T-helper 17 cell (primary cell): ENCODE results near the gene CRB2. TPM values are rescaled to one million over a fixed set of nuclear protein-coding genes. Genes with fewer than 3 reads are reported as not detected.
A peak's percentile ranks its signal among the peaks of the same experiment; 100 is the strongest.
"Not testable (repeated sequence)": the region's sequence is repeated elsewhere in the genome, so short reads cannot be mapped to it uniquely, and the experiment has no call there.

Source experiments
- ATAC-seq: fragments of 150-1000 bp; cut with Tn5 transposase; 2 replicates; pipeline ENCODE4 v1.10.0; 2021; ENCODE audit warnings: mild to moderate bottlenecking, moderate library complexity
- DNase-seq, 3 donors: peaks; one replicate each; pipeline versions ENCODE4 v3.0.0 to v3.0.0-alpha.2; 2020 to 2021
- H3K9me3 ChIP-seq: one replicate; pipeline ENCODE4 v1.7.0; 2013; ENCODE audit warnings: low read length, mild to moderate bottlenecking; ENCODE audit not compliant: control insufficient read depth, poor library complexity, severe bottlenecking
- H3K27ac Mint-ChIP-seq: one replicate; pipeline ENCODE4 v1.8.0; 2022; ENCODE audit warnings: mild to moderate bottlenecking, moderate library complexity, mixed read lengths
- H3K27me3 Mint-ChIP-seq: one replicate; pipeline ENCODE4 v1.8.0; 2022; ENCODE audit warnings: mixed read lengths
- H3K36me3 Mint-ChIP-seq: one replicate; pipeline ENCODE4 v1.8.0; 2022; ENCODE audit warnings: low read depth, mixed read lengths
- H3K4me1 Mint-ChIP-seq: one replicate; pipeline ENCODE4 v1.8.0; 2022; ENCODE audit warnings: mild to moderate bottlenecking, mixed read lengths
- H3K4me3 Mint-ChIP-seq: one replicate; pipeline ENCODE4 v1.8.0; 2022; ENCODE audit warnings: mild to moderate bottlenecking, moderate library complexity, mixed read lengths
- total RNA-seq, 4 donors: library from RNA in 2 of 4; stranded (reverse) in 2 of 4; gene quantifications; one replicate each; pipeline ENCODE4 v1.2.3 and lab custom pipeline; 2022 to 2026

CRB2 gene
- total RNA-seq, 2 donors from 2014 or later, result not detected

DNA sequence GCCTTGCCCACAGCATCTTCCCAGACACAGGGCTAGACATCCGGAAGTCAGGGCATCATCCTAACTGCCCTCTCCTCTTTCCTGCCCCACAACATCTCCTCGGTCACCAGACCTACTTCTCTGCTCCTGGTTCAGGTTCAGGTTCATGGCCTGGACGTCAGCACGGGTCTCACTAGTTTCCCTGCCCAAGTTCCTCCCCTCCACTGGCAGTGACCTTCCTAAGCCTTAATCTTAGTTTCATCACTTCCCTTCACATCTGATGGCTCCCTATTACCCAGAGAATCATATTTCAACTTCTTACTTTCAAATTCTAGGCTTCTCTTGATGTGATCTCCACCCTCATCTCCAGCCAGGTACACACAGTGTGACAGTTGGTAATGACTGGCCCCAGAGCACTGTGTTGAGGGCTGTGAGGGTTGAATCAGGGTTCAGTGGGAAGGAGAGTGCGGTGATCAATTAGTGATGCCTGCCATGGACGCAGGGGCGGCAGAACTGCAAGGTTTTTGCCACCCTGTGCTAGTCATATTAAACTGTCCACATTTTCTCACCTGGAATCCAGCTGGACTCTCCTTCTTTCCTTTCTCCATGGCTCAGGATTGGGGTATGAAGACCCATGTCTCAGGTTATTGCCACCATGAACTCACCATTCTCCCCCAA, 34.3 kb upstream of the CRB2 start:
- no peak for ATAC-seq
- Mint-ChIP-seq H3K36me3 (no peaks in the 10 kb centered on the region), H3K4me1 (peaks cover 24% of the 10 kb centered on the region), H3K27me3 (no peaks in the 10 kb centered on the region), H3K4me3 (peak overlapping the region; percentile 89), H3K27ac (peak overlapping the region; percentile 96)
- no peaks in the 10 kb centered on the region for H3K9me3 ChIP-seq
- no peak for DNase-seq

DNA sequence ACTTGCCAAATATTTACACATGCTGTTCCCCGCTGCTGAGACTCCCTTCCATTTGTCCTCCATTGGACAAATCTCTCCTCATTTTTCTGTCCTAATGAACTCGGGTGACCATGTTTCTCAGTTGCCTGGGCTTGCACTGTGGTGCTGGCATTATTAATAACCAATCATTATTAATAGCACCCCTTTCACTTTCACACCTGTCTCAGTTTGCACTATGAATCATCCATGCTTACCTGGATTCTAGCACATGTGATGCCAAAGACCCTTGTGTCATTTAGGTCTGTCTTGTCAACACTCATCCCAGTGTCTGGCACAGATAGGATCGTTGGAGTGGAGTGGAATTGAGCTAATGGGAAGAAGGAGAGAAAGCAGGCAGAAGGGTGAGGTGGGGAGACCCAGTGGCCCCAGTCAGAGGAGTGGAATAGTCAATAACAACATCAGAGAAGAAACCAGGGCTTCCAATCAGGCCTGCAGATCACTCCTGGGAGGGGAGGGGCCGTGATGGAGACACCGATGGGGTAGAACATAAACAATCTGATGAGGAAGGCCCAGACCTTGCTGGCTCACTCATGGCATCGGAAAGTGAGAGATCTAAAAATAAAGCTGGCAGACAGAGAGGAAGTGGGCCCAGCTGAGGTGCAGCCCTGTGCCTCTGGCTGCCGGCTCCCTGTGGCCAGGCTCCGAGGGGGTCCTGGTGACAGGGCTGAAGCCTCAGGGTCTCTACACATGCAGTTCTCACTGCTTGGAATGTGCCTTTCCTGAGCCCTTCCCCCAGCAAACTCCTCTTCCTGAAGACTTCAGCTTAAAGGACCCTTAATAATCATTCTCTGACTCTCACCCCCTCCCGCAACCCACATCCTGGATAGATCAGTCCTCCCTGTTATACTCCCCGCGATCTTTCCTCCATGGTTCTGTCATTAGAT, 33.5 kb upstream of the CRB2 start:
- ATAC-seq (peak; percentile 85), DNase-seq (peak in 1 of 3 donors; percentile 11)
- Mint-ChIP-seq H3K4me1 (peaks cover 22% of the 10 kb centered on the region), H3K27ac (peak overlapping the region; percentile 96), H3K27me3 (no peaks in the 10 kb centered on the region), H3K4me3 (peak overlapping the region; percentile 89), H3K36me3 (no peaks in the 10 kb centered on the region)
- H3K9me3 ChIP-seq, result no peaks in the 10 kb centered on the region

DNA sequence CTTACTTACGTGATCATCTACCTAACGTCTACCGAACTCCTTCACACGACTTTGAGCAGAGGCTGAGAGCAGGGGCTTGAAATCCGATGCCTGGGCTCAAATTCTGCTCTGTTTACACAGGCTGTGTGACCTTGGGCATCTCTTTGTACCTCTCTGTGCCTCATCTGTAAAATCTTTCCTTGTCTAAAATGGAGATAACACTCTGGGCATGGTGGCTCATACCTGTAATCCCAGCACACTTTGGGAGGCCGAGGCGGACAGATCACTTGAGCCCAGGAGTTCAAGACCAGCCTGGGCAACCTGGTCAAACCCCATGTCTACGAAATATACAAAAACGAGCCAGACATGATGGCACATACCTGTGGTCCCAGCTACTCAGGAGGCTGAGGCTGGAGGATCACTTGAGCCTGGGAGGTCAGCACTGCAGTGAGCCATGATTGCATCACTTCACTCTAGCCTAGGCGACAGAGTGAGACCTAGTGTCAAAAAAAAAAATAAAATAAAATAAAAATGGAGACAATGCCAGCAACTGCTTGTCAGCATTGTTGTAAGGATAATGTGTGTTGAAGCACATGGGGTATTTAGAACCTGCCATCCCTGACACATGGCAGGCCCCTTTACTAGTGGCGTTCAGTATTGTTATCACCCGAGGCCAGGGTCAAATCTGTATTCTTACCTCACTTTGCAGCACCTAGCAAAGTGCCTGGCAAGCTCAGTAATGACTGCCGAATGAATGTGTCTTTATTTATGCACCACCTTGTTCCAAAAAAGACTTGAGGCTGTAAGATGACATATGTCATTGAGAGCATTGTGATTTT, 32.6 kb upstream of the CRB2 start:
- H3K36me3 Mint-ChIP-seq, result no peaks in the 10 kb centered on the region
- H3K9me3 ChIP-seq, result no peaks in the 10 kb centered on the region
- peaks cover 22% of the 10 kb centered on the region for H3K4me1 Mint-ChIP-seq
- H3K27ac Mint-ChIP-seq, result peak overlapping the region; percentile 96
- DNase-seq, result no peak
- peak overlapping the region; percentile 89 for H3K4me3 Mint-ChIP-seq
- no peak for ATAC-seq
- no peaks in the 10 kb centered on the region for H3K27me3 Mint-ChIP-seq

DNA sequence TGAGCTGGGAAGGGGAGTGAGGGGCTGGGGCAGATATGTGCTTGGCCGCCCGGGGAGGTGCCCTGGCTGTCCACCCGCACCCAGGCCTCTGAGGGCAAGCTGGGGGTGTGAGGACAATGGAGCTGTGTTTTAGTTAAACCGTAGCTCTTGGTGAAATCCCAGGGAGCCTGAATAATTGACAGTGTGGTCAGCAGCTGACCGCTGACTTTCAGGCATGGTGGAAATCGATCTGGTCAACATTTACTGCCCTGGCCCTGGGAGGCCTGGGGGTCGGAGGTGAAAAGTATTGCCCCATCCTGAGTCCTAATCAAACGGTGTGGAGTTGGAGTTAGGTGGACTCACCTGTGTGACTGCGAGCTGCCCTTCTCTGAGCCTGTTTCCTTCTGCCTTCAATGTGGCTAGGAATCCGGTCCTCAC, 31.2 kb upstream of the CRB2 start:
- Mint-ChIP-seq H3K27me3 (no peaks in the 10 kb centered on the region), H3K36me3 (no peaks in the 10 kb centered on the region), H3K4me1 (peaks cover 20% of the 10 kb centered on the region), H3K4me3 (no peak overlapping the region), H3K27ac (peak overlapping the region; percentile 34)
- no peak for ATAC-seq
- H3K9me3 ChIP-seq, result no peaks in the 10 kb centered on the region
- DNase-seq, result no peak

DNA sequence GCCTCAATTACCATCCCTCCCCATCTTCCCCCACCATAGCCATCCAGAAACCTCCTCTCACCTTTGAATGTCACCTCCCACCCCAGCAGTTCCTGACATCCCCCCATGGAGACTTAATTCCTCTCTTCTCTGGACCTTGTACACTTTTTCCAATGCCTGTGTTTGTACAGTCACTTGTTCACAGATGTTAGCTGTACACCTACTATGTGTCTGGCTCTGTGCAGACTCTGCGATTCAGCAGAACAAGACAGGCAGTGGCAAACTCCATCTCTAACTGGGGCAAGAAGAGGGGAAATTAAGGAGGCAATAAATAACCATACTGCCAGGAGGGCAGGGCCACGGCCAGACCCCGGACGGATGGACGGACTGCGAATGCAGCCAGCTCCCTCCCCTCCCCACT, 29.8 kb upstream of the CRB2 start:
- peak overlapping the region; percentile 34 for H3K27ac Mint-ChIP-seq
- ATAC-seq (no peak), DNase-seq (no peak)
- peaks cover 20% of the 10 kb centered on the region for H3K4me1 Mint-ChIP-seq
- no peaks in the 10 kb centered on the region for H3K27me3 Mint-ChIP-seq
- no peaks in the 10 kb centered on the region for H3K36me3 Mint-ChIP-seq
- H3K9me3 ChIP-seq, result no peaks in the 10 kb centered on the region
- H3K4me3 Mint-ChIP-seq, result no peak overlapping the region

DNA sequence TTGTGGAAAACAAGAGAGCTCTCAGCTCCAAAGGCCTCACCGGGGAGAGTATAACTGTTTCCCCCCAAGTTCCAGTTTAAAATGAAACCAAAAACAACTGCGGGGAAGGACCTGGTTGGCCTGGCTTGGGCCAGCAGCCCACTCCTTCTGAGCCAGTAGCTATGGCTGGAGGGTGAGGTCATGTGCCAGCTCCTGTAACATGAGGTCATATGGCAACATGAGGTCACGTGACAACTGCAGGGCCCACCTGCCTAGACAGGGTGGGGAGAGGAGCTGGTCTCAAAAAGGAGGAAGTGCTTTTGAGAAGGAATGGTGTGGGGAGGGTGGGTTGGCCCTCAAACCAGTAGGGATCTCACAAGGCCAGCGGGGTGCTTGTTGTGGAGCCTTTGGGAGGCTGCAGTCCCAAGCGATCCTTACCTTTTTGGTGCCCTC, 29.3 kb upstream of the CRB2 start:
- no peaks in the 10 kb centered on the region for H3K36me3 Mint-ChIP-seq
- H3K9me3 ChIP-seq, result no peaks in the 10 kb centered on the region
- peak; percentile 18 for ATAC-seq
- no peaks in the 10 kb centered on the region for H3K27me3 Mint-ChIP-seq
- H3K4me1 Mint-ChIP-seq, result peaks cover 16% of the 10 kb centered on the region
- H3K4me3 Mint-ChIP-seq, result no peak overlapping the region
- H3K27ac Mint-ChIP-seq, result peak overlapping the region; percentile 34
- no peak for DNase-seq

DNA sequence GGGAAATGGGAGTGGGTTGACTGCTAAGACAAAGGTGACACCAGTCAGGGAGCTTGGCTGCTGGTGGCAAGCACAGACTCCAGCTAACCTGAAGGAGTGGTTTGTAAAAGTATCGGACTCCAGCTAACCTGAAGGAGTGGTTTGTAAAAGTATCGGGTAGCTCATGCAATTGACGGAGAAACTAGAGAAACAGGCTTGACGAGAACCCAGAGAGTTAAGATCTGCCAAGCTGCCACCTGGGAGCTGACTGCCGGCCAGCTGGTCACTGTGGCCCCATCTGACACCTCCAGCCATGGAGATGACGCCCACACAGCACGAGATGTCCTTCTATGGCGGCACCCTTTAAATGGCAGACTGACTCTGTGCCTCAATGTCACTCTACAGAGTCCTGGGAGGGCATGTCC, 28.3 kb upstream of the CRB2 start:
- Mint-ChIP-seq H3K4me3 (no peak overlapping the region), H3K36me3 (no peaks in the 10 kb centered on the region), H3K4me1 (peaks cover 7% of the 10 kb centered on the region), H3K27ac (no peak overlapping the region), H3K27me3 (no peaks in the 10 kb centered on the region)
- no peaks in the 10 kb centered on the region for H3K9me3 ChIP-seq
- ATAC-seq (no peak), DNase-seq (no peak)

DNA sequence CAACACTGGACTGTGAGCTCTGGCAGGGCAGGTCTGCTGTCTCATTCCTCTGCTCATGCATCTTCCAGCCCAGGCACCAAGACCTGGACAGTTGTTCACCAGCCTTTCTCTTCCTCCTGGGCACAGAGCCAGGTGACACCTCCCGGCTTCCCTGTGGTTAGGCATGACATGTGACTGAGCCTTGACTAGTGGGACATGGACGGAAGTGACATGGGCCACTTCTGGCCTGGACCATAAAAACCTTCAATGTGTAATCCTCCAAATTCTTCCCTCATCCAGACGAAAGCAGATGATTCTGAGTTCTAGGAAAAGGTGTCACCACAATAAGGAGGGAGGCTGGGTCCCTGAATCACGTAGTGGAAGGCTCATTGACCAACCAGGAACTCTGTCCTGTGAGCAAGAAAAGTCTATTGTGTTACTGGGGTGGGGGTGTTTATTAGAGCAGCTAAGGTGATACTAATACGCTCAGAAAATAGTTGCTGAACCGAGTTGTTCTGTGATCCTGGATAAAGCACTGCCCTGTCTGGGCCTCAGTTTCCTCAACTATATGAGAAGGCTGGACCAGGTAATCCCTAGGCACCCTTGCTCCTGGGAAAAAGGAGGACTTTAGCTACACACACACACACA, 26.6 kb upstream of the CRB2 start:
- Mint-ChIP-seq H3K4me1 (peaks cover 3% of the 10 kb centered on the region), H3K27me3 (no peaks in the 10 kb centered on the region), H3K36me3 (no peaks in the 10 kb centered on the region), H3K4me3 (no peak overlapping the region), H3K27ac (no peak overlapping the region)
- DNase-seq (no peak), ATAC-seq (no peak)
- H3K9me3 ChIP-seq, result no peaks in the 10 kb centered on the region

DNA sequence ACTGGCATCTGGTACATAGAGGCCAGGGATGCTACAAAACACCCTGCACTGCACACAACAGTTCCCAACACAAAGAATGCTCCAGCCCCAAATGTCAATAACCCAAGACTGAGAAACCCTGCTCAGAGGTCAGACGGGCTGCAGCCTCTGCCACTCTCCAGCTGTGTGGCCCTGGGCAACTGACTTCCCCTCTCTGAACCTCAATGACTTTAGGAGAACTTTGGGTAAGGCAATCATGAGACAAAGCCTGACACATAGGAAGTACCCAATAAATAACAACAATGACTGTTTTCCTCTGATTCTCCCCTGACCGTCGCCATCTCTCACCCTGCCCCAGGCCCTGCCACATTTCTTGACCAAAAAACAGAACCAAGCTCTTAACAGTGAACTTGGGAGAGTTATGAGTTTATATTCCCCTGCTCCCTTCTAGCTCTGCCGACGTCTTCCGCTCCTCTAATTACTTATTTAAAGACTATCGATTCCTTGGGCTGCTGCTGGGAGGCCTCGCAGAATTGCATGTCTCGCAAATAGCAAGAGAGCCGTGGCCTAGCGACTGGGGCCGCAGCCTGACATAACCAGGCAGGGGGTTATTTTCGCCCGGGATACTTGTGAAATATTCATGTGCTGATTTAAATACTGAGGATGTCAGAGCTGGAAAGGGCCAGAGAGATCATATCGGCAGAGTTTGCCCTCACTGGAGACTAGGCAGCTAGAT, 24.5 kb upstream of the CRB2 start:
- no peaks in the 10 kb centered on the region for H3K9me3 ChIP-seq
- Mint-ChIP-seq H3K27me3 (no peaks in the 10 kb centered on the region), H3K36me3 (no peaks in the 10 kb centered on the region), H3K4me3 (no peak overlapping the region), H3K4me1 (peaks cover 4% of the 10 kb centered on the region), H3K27ac (peak overlapping the region; percentile 9)
- ATAC-seq (no peak), DNase-seq (no peak)

DNA sequence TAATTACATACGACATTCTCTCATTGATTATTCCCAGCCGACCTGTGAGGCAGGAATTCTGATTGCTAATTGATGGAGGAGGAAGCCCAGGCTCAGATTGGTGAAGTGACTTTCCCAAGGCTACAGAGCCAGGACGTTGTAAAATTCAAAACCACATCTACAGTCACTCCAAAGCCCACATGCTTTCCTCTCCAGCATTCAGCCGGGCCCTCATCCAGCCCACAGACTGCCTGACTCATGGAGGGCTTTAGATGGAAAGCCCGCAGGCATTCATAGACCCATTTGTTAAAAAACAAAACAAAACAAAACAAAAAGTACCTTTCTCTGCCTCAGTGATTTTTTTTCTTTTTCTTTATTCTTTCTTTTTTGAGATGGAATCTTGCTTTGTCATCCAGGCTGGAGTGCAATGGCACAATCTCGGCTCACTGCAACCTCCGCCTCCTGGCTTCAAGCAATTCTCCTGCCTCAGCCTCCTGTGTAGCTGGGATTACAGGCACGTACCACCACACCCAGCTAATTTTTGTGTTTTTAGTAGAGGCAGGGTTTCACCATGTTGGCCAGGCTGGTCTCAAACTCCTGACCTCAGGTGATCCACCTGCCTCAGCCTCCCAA, 22.8 kb upstream of the CRB2 start:
- H3K36me3 Mint-ChIP-seq, ATAC-seq, H3K4me1 Mint-ChIP-seq, H3K4me3 Mint-ChIP-seq, DNase-seq, H3K27me3 Mint-ChIP-seq, H3K9me3 ChIP-seq: not testable (repeated sequence)
- H3K27ac Mint-ChIP-seq, result peak overlapping the region; percentile 72

DNA sequence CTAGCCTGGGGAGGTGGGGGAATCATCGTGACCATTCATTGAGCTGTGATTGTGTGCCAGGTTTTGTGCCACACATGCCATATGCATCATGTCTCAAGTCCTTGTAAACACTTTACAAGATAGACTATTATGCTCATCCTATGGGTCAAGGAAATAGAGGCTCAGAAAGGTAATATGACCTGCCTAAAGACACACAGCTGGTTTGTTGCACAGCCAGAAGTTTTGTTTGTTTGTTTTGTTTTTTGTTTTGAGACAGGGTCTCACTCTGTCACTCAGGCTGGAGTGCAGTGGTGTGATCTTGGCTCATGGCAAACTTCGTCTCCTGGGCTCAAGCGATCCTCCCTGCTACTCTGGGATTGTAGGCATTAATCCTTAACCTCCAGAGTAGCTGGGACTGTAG, 21.4 kb upstream of the CRB2 start:
- no peaks in the 10 kb centered on the region for H3K27me3 Mint-ChIP-seq
- H3K4me3 Mint-ChIP-seq, result no peak overlapping the region
- H3K27ac Mint-ChIP-seq, result no peak overlapping the region
- no peak for DNase-seq
- peaks cover 13% of the 10 kb centered on the region for H3K4me1 Mint-ChIP-seq
- H3K9me3 ChIP-seq, result no peaks in the 10 kb centered on the region
- no peak for ATAC-seq
- no peaks in the 10 kb centered on the region for H3K36me3 Mint-ChIP-seq
